H7 (cell line): ENCODE results near the gene NABP1. TPM values are rescaled to one million over a fixed set of nuclear protein-coding genes. Genes with fewer than 3 reads are reported as not detected.

Experiments used
- DNase-seq: peaks from one replicate; pipeline ENCODE4 v3.0.0; 2012
- H3K27me3 ChIP-seq: 2 replicates; pipeline ENCODE4 v1.6.0; 2011; ENCODE audit warnings: mild to moderate bottlenecking, low read length; ENCODE audit not compliant: control insufficient read depth, insufficient read depth
- H3K36me3 ChIP-seq: replicated peaks from 2 replicates; pipeline ENCODE4 v1.5.1; 2011; ENCODE audit warnings: low read length; ENCODE audit not compliant: control insufficient read depth, insufficient read depth
- H3K4me3 ChIP-seq: 2 replicates; pipeline ENCODE4 v1.5.1; 2011; ENCODE audit warnings: low read depth, mild to moderate bottlenecking, control low read depth, low read length, moderate library complexity; ENCODE audit not compliant: insufficient read depth
- total RNA-seq: library from RNA; depleted of rRNA; stranded (reverse); fragments of >200 nt; shearing (Covaris generic); gene quantifications from 2 replicates; pipeline ENCODE4 v1.2.3, GENCODE V29; 2014

The NABP1 gene
- total RNA-seq, 1 experiment from 2014 or later, result 2.3 TPM

GRCh38 chr2:191686066-191686465 is 8.1 kb downstream of the NABP1 start:
- no peak for DNase-seq
- Histone ChIP-seq H3K36me3 (peaks cover 2% of the 10 kb centered on the region; the same call in 1 of the 2 replicates), H3K27me3 (no peaks in the 10 kb centered on the region), H3K4me3 (no peak overlapping the region)

DNA sequence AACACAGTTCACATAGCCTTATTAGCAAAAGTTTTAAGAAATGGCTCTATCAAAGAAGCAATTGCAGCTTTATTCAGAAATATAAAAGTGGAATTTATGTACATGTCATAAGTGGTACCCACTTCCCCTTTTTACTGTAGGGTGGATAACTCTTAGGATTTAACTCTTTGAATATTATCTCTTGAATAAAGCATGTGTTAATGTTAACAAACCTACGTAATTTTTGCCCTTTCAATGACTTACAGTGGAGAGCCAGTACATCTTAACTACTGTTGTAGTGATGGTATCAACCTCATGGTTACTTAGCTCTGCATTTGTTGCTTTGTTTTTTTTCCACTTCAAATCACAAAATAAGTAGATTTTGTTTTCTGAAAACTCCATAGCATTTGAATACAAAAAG is 8.8 kb downstream of the NABP1 start:
- Histone ChIP-seq H3K27me3 (no peaks in the 10 kb centered on the region), H3K36me3 (peaks cover 2% of the 10 kb centered on the region; the same call in 1 of the 2 replicates), H3K4me3 (no peak overlapping the region)
- DNase-seq, result no peak

DNA sequence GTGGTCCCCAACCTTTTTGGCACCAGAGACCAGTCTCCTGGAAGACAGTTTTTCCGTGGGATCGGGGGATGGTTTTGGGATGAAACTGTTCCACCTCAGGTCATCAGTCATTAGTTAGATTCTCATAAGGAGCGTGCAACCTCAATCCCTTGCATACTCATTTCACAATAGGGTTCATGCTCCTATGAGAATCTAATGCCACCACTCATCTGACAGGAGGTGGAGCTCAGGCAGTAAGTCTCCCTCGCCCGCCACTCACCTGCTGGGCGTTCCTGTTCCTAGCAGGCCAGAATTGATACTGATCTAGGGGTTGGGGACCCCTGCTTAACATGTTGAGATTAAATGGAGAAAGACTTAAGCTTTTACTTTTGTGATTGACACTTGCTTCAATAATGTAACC is 9.9 kb downstream of the NABP1 start:
- no peak for DNase-seq
- peaks cover 1% of the 10 kb centered on the region; the same call in 1 of the 2 replicates for H3K36me3 ChIP-seq
- no peaks in the 10 kb centered on the region for H3K27me3 ChIP-seq
- no peak overlapping the region for H3K4me3 ChIP-seq

DNA sequence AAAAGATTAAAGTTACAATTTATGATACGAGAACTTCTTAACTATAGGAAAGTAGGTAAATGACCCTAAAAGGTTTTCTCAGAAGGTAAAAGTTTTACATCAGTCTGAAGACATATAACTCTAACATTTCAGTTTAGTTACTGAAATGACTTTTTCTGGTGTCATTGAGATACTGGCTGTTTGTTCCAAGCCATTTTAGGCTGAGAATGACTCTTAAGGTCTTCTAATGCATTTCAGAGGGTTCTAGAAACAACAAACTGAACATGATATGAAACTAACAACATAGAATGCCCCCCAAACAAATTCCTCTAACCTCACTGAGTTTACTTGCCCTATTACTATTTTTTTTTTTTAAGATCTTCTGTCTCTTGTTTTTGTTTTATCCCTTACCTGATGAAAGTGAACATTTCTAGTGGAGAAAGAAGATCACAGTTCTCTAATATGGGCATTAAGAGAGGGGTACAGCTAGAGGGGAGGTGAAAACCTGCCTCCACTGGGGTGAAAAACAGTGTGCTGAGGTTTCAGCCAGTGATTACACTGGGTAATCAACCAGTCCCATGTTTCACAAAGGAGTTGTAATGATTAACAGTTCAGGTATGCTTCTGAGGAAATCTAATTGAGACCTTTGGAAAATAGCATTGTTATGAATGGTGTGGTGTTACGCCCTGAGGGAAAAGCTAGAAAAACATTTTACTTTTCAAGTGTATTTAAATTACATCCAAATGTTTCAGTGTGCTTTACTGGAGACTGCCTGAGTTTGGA is 11.2 kb downstream of the NABP1 start:
- Histone ChIP-seq H3K4me3 (no peak overlapping the region), H3K27me3 (no peaks in the 10 kb centered on the region), H3K36me3 (peaks cover 1% of the 10 kb centered on the region; the same call in 1 of the 2 replicates)
- no peak for DNase-seq

DNA sequence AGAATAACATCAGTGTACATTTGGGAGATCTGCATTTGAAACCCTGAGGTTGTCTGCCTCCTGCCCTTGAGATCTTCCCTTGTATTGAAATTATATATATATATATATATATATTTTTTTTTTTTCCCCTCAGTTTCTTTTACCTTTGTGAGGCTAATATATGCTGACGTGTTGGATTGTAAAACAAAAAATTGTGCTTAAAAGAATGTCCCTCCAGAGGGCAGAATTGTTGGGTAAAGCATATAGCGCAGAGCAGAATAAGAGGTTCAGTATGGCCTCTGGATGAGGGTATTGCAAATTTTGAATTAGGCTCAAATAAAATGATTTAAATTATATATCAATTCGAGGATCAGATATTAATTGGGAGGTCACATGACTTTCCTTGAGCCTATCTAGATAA is 12.4 kb downstream of the NABP1 start:
- no peak for DNase-seq
- Histone ChIP-seq H3K27me3 (no peaks in the 10 kb centered on the region), H3K4me3 (no peak overlapping the region), H3K36me3 (peaks cover 1% of the 10 kb centered on the region; the same call in 1 of the 2 replicates)

DNA sequence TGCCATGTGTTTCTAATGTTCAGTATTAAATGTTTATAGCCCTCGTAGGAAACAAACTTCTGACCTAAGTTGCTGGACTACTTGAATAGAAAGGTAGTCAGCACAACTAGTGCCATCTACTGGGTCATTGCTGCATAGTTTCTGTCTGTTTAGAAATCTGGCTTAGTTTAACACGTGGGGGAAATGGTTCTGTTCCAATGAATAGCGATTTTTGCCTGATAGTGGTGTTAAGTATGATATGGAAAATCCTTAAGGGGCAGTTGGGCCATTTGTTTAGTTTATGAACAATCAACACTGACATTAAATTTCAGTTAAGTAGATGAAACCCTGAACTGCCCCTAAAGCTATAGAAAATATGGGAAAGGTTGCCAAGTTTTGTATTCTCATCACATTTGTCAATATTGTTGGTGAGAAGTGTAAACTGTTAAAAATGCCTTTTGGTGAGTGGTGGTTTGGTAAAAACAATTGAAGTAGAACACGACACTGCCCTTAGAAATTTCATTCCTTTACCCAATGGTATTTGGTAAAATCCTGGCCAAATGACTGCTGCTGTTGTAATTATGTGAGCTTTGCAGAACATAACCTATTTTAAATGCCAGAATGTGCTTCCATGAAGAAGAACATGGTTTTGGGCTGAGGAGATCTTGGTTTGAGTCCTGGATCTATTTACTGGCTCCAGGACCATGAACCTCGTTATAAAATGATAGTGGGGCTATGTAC is 13.2 kb downstream of the NABP1 start:
- Histone ChIP-seq H3K36me3 (no peaks in the 10 kb centered on the region), H3K4me3 (no peak overlapping the region), H3K27me3 (no peaks in the 10 kb centered on the region)
- DNase-seq, result peak; percentile 60

DNA sequence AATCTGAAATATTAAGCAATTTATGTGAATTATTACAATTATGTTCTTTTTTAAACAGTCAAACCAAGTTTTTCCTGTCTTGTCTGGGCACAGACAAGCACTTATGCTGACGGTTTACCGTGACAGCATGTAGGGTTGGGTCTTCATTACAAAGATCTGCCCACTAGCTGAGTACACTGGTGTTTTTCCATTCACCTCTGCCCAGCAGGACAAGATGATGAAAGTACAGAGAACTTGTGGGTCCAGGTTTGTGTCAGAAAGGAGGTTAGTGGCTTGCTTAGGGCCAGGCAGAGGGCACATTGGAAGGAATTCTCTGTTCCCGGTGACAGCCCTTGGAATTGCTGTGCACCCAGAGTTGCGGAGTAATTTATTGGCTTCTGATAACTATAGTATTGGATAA is 14.0 kb downstream of the NABP1 start:
- Histone ChIP-seq H3K36me3 (no peaks in the 10 kb centered on the region), H3K4me3 (no peak overlapping the region), H3K27me3 (no peaks in the 10 kb centered on the region)
- no peak for DNase-seq

GRCh38 chr2:191692502-191693115 is 14.7 kb downstream of the NABP1 start:
- Histone ChIP-seq H3K36me3 (no peaks in the 10 kb centered on the region), H3K4me3 (no peak overlapping the region), H3K27me3 (no peaks in the 10 kb centered on the region)
- DNase-seq, result no peak

GRCh38 chr2:191693166-191693565 is 15.2 kb downstream of the NABP1 start:
- Histone ChIP-seq H3K27me3 (no peaks in the 10 kb centered on the region), H3K4me3 (no peak overlapping the region), H3K36me3 (no peaks in the 10 kb centered on the region)
- no peak for DNase-seq

DNA sequence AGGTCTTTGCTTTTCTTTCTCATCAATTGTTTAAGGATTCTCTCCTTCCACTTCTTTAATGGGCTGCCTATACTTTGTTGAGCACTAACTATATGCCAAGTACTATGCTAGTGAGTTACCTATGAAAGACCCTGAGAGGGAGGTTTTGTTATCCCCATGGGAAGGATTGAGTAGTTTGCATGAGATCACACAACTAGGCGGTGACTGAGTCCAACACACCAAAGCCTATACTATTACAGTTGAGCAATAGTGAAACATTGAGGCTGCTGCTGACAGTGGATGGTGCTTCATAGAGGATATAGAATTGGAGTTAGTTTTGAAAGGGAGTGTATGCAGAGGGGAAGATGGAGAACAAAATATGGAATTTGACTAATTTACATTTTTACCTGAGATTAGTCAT is 15.8 kb downstream of the NABP1 start:
- Histone ChIP-seq H3K4me3 (no peak overlapping the region), H3K27me3 (no peaks in the 10 kb centered on the region), H3K36me3 (no peaks in the 10 kb centered on the region)
- DNase-seq, result no peak

- Histone ChIP-seq H3K36me3 (no peaks in the 10 kb centered on the region), H3K27me3 (no peaks in the 10 kb centered on the region), H3K4me3 (no peak overlapping the region)
- DNase-seq, result no peak
Measured at GRCh38 chr2:191696001-191696400, 18.1 kb downstream of the NABP1 start.

- H3K4me3 ChIP-seq, result no peak overlapping the region
- no peaks in the 10 kb centered on the region for H3K36me3 ChIP-seq
- no peak for DNase-seq
- H3K27me3 ChIP-seq, result no peaks in the 10 kb centered on the region
Measured at GRCh38 chr2:191696966-191697365, 19.0 kb downstream of the NABP1 start.

DNA sequence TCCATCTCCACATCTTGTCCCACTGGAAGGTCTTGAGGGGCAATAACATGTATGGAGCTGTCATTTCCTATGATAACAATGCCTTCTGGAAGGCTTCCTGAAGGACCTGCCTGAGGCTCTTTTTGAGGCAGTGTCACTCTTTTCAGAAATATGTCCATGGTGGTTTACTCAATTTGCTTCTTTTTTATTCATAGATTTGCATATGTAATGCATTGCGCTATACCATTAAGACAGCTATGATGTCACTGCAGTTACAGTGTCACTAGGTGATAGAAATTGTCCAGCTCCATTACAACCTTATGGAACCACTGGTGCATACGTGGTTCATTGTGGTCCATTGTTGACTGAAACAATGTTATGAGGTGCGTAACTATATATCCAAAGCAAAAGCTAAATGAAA is 19.9 kb downstream of the NABP1 start:
- no peaks in the 10 kb centered on the region for H3K27me3 ChIP-seq
- DNase-seq, result no peak
- H3K4me3 ChIP-seq, result no peak overlapping the region
- no peaks in the 10 kb centered on the region for H3K36me3 ChIP-seq

- no peaks in the 10 kb centered on the region for H3K36me3 ChIP-seq
- no peaks in the 10 kb centered on the region for H3K27me3 ChIP-seq
- no peak for DNase-seq
- H3K4me3 ChIP-seq, result no peak overlapping the region
Measured at GRCh38 chr2:191699341-191699945, 21.5 kb downstream of the NABP1 start.
